ENCODE data around the gene RPE65. TPM values are rescaled to one million over a fixed set of nuclear protein-coding genes. Genes with fewer than 3 reads are reported as not detected.
"Not testable (repeated sequence)": the region's sequence is repeated elsewhere in the genome, so short reads cannot be mapped to it uniquely, and the experiment has no call there.

RPE65 gene
- total RNA-seq, 1 donor from 2014 or later: not detected

GRCh38 chr1:68442822-68443556 is 6.8 kb downstream of the RPE65 start:
- H3K9me3 Mint-ChIP-seq: no peaks in the 10 kb centered on the region
- H3K4me3 Mint-ChIP-seq (ENCODE audit: low read depth): no peak overlapping the region
- H3K27me3 Mint-ChIP-seq (ENCODE audit: low read depth): no peaks in the 10 kb centered on the region
- peaks cover 2% of the 10 kb centered on the region for H3K4me1 Mint-ChIP-seq (ENCODE audit: low read depth)
- H3K27ac Mint-ChIP-seq: no peak overlapping the region
- DNase-seq (ENCODE audit: low spot score): no peak
- intact Hi-C loops (cut with micrococcal nuclease): loop anchor here (2.0 to 10.0 kb wide), 2 partner anchors 78 to 326 kb away; no protein-coding TSS in a partner anchor
- H3K36me3 Mint-ChIP-seq (ENCODE audit: low read depth): no peaks in the 10 kb centered on the region

GRCh38 chr1:68442006-68442405 is 7.7 kb downstream of the RPE65 start:
- peaks cover 2% of the 10 kb centered on the region for H3K4me1 Mint-ChIP-seq (ENCODE audit: low read depth)
- H3K27me3 Mint-ChIP-seq (ENCODE audit: low read depth): no peaks in the 10 kb centered on the region
- H3K36me3 Mint-ChIP-seq (ENCODE audit: low read depth): no peaks in the 10 kb centered on the region
- no peak overlapping the region for H3K27ac Mint-ChIP-seq
- H3K9me3 Mint-ChIP-seq: no peaks in the 10 kb centered on the region
- intact Hi-C loops (cut with micrococcal nuclease): loop anchor here (2.0 to 10.0 kb wide), 2 partner anchors 77 to 325 kb away; no protein-coding TSS in a partner anchor
- no peak for DNase-seq (ENCODE audit: low spot score)
- H3K4me3 Mint-ChIP-seq (ENCODE audit: low read depth): no peak overlapping the region

- no peak for DNase-seq (ENCODE audit: low spot score)
- intact Hi-C loops (cut with micrococcal nuclease): no loop called here
- Mint-ChIP-seq H3K9me3 (no peaks in the 10 kb centered on the region), H3K27ac (no peak overlapping the region), H3K4me1 (ENCODE audit: low read depth) (no peaks in the 10 kb centered on the region), H3K27me3 (ENCODE audit: low read depth) (no peaks in the 10 kb centered on the region), H3K36me3 (ENCODE audit: low read depth) (no peaks in the 10 kb centered on the region), H3K4me3 (ENCODE audit: low read depth) (no peak overlapping the region)
These were observed 11.4 kb downstream of the RPE65 start for GRCh38 chr1:68438310-68438709.

- no peaks in the 10 kb centered on the region for H3K4me1 Mint-ChIP-seq (ENCODE audit: low read depth)
- H3K36me3 Mint-ChIP-seq (ENCODE audit: low read depth): no peaks in the 10 kb centered on the region
- DNase-seq (ENCODE audit: low spot score): no peak
- H3K27ac Mint-ChIP-seq: no peak overlapping the region
- H3K27me3 Mint-ChIP-seq (ENCODE audit: low read depth): no peaks in the 10 kb centered on the region
- intact Hi-C loops (cut with micrococcal nuclease): no loop called here
- no peak overlapping the region for H3K4me3 Mint-ChIP-seq (ENCODE audit: low read depth)
- no peaks in the 10 kb centered on the region for H3K9me3 Mint-ChIP-seq
These were observed 16.4 kb downstream of the RPE65 start for GRCh38 chr1:68433395-68433794.

GRCh38 chr1:68431076-68431475 is 18.7 kb downstream of the RPE65 start:
- no peak overlapping the region for H3K27ac Mint-ChIP-seq
- no peaks in the 10 kb centered on the region for H3K9me3 Mint-ChIP-seq
- H3K27me3 Mint-ChIP-seq (ENCODE audit: low read depth): no peaks in the 10 kb centered on the region
- H3K4me1 Mint-ChIP-seq (ENCODE audit: low read depth): no peaks in the 10 kb centered on the region
- DNase-seq (ENCODE audit: low spot score): no peak
- H3K4me3 Mint-ChIP-seq (ENCODE audit: low read depth): no peak overlapping the region
- H3K36me3 Mint-ChIP-seq (ENCODE audit: low read depth): no peaks in the 10 kb centered on the region
- intact Hi-C loops (cut with micrococcal nuclease): no loop called here

GRCh38 chr1:68429233-68429808 is 20.4 kb downstream of the RPE65 start:
- DNase-seq (ENCODE audit: low spot score): no peak
- Mint-ChIP-seq H3K4me1 (ENCODE audit: low read depth) (no peaks in the 10 kb centered on the region), H3K36me3 (ENCODE audit: low read depth) (no peaks in the 10 kb centered on the region), H3K27me3 (ENCODE audit: low read depth) (no peaks in the 10 kb centered on the region), H3K9me3 (no peaks in the 10 kb centered on the region), H3K4me3 (ENCODE audit: low read depth) (no peak overlapping the region), H3K27ac (no peak overlapping the region)
- intact Hi-C loops (cut with micrococcal nuclease): no loop called here

GRCh38 chr1:68426594-68426993 is 23.2 kb downstream of the RPE65 start:
- H3K9me3 Mint-ChIP-seq: no peaks in the 10 kb centered on the region
- intact Hi-C loops (cut with micrococcal nuclease): no loop called here
- H3K4me1 Mint-ChIP-seq (ENCODE audit: low read depth): no peaks in the 10 kb centered on the region
- DNase-seq (ENCODE audit: low spot score): no peak
- H3K36me3 Mint-ChIP-seq (ENCODE audit: low read depth): no peaks in the 10 kb centered on the region
- H3K4me3 Mint-ChIP-seq (ENCODE audit: low read depth): no peak overlapping the region
- H3K27me3 Mint-ChIP-seq (ENCODE audit: low read depth): no peaks in the 10 kb centered on the region
- no peak overlapping the region for H3K27ac Mint-ChIP-seq

- H3K27ac Mint-ChIP-seq: no peak overlapping the region
- H3K4me3 Mint-ChIP-seq (ENCODE audit: low read depth): no peak overlapping the region
- DNase-seq (ENCODE audit: low spot score): no peak
- intact Hi-C loops (cut with micrococcal nuclease): no loop called here
- no peaks in the 10 kb centered on the region for H3K4me1 Mint-ChIP-seq (ENCODE audit: low read depth)
- no peaks in the 10 kb centered on the region for H3K36me3 Mint-ChIP-seq (ENCODE audit: low read depth)
- no peaks in the 10 kb centered on the region for H3K27me3 Mint-ChIP-seq (ENCODE audit: low read depth)
- no peaks in the 10 kb centered on the region for H3K9me3 Mint-ChIP-seq
These were observed 28.4 kb downstream of the RPE65 start for GRCh38 chr1:68421350-68421749.

GRCh38 chr1:68409426-68409825 is 40.3 kb downstream of the RPE65 start:
- no peaks in the 10 kb centered on the region for H3K27me3 Mint-ChIP-seq (ENCODE audit: low read depth)
- no peak overlapping the region for H3K4me3 Mint-ChIP-seq (ENCODE audit: low read depth)
- DNase-seq (ENCODE audit: low spot score): no peak
- no peak overlapping the region for H3K27ac Mint-ChIP-seq
- no peaks in the 10 kb centered on the region for H3K4me1 Mint-ChIP-seq (ENCODE audit: low read depth)
- no peaks in the 10 kb centered on the region for H3K36me3 Mint-ChIP-seq (ENCODE audit: low read depth)
- no peaks in the 10 kb centered on the region for H3K9me3 Mint-ChIP-seq
- intact Hi-C loops (cut with micrococcal nuclease): no loop called here

- Mint-ChIP-seq H3K36me3 (ENCODE audit: low read depth) (no peaks in the 10 kb centered on the region), H3K27me3 (ENCODE audit: low read depth) (no peaks in the 10 kb centered on the region), H3K27ac (no peak overlapping the region), H3K9me3 (no peaks in the 10 kb centered on the region), H3K4me3 (ENCODE audit: low read depth) (no peak overlapping the region), H3K4me1 (ENCODE audit: low read depth) (no peaks in the 10 kb centered on the region)
- DNase-seq (ENCODE audit: low spot score): no peak
- intact Hi-C loops (cut with micrococcal nuclease): no loop called here
These were observed 48.2 kb downstream of the RPE65 start for GRCh38 chr1:68401506-68401905.

GRCh38 chr1:68395575-68395974 is 54.2 kb downstream of the RPE65 start:
- H3K36me3 Mint-ChIP-seq (ENCODE audit: low read depth); H3K9me3 Mint-ChIP-seq; DNase-seq (ENCODE audit: low spot score); H3K4me1 Mint-ChIP-seq (ENCODE audit: low read depth); H3K27me3 Mint-ChIP-seq (ENCODE audit: low read depth); H3K27ac Mint-ChIP-seq; H3K4me3 Mint-ChIP-seq (ENCODE audit: low read depth); intact Hi-C loops (cut with micrococcal nuclease): not testable (repeated sequence)

GRCh38 chr1:68392474-68392873 is 57.3 kb downstream of the RPE65 start:
- H3K27me3 Mint-ChIP-seq (ENCODE audit: low read depth); H3K4me3 Mint-ChIP-seq (ENCODE audit: low read depth); H3K27ac Mint-ChIP-seq; H3K9me3 Mint-ChIP-seq; H3K36me3 Mint-ChIP-seq (ENCODE audit: low read depth); H3K4me1 Mint-ChIP-seq (ENCODE audit: low read depth); DNase-seq (ENCODE audit: low spot score); intact Hi-C loops (cut with micrococcal nuclease): not testable (repeated sequence)

- H3K27ac Mint-ChIP-seq; H3K27me3 Mint-ChIP-seq (ENCODE audit: low read depth); DNase-seq (ENCODE audit: low spot score); H3K9me3 Mint-ChIP-seq; H3K36me3 Mint-ChIP-seq (ENCODE audit: low read depth); intact Hi-C loops (cut with micrococcal nuclease); H3K4me1 Mint-ChIP-seq (ENCODE audit: low read depth); H3K4me3 Mint-ChIP-seq (ENCODE audit: low read depth): not testable (repeated sequence)
These were observed 63.8 kb downstream of the RPE65 start for GRCh38 chr1:68385798-68386524.

Data from activated T-helper 2 cell treated with anti-CD3 and anti-CD28 coated beads, Interferon-gamma antibody, Interleukin-2, Interleukin-4, amounts not matched to agents 10 μg/mL and 5 μg/mL and 100 μg/mL, durations not matched to agents 14 hours and 24 hours and 36 hours (primary cell).